K562 (cell line): Measurements from ENCODE around the gene NTRK3. TPM values are rescaled to one million over a fixed set of nuclear protein-coding genes. Genes with fewer than 3 reads are reported as not detected.

Experiments used
- ATAC-seq: fragments of 200-7000 bp; cut with Tn5 transposase; 3 replicates; pipeline ENCODE4 v1.9.1; 2020; ENCODE audit warnings: moderate library complexity
- BruUV-seq: library from RNA; stranded (reverse); fragments of 400-500 nt; replicated peaks from 2 replicates; lab custom pipeline; 2021; lab: Mats Ljungman, UMichigan
- CTCF ChIA-PET: fragments of 300-600 bp; formaldehyde crosslinking; extraction: SDS; loops from one replicate; lab custom pipeline; 2021; ENCODE audit warnings: low intra/inter-chr PET ratio; lab: Yijun Ruan, JAX
- POLR2A ChIA-PET: fragments of 300-600, 350-650 bp; sonication (Branson Sonifier 250); formaldehyde crosslinking; extraction: SDS; loops from one replicate; lab custom pipeline; 2021; ENCODE audit warnings: antibody characterized with exemption, inconsistent platforms; lab: Yijun Ruan, JAX
- DNase-seq, 4 experiments: peaks; one replicate each; pipeline versions ENCODE4 v3.0.0 to v3.0.0-alpha.2; 2011 to 2018; ENCODE audit warnings: low spot score in 3 of 4, mixed read lengths in 3 of 4; ENCODE audit errors: extremely low read depth in 1 of 4
- FAIRE-seq: peaks from 2 replicates; lab custom pipeline; 2011; peaks lifted over from hg19 to GRCh38; lab: Jason Lieb, UNC
- H2AFZ ChIP-seq: 2 replicates; pipeline ENCODE4 v1.6.0; 2011; ENCODE audit warnings: low read depth, low read length, control low read depth, inconsistent platforms
- H3K27ac ChIP-seq: fragments of 200-600 bp; 3 replicates; pipeline ENCODE4 v1.8.0; 2011; ENCODE audit warnings: low read depth, mild to moderate bottlenecking, control low read depth, inconsistent platforms, low read length, moderate library complexity, mixed read lengths; ENCODE audit errors: extremely low read depth
- H3K27me3 ChIP-seq, 2 experiments: fragments of 300-600 bp in 1 of 2; 2 replicates in 1 of 2; 3 replicates in 1 of 2; pipeline versions ENCODE4 v1.6.0 to v1.8.0; 2011; ENCODE audit warnings: inconsistent platforms in 2 of 2, low read length in 2 of 2, mild to moderate bottlenecking in 1 of 2, mixed read lengths in 1 of 2, moderate library complexity in 1 of 2; ENCODE audit not compliant: control insufficient read depth in 2 of 2, insufficient read depth in 2 of 2
- H3K36me3 ChIP-seq: fragments of 300-600 bp; 3 replicates; pipeline ENCODE4 v1.8.0; 2011; ENCODE audit warnings: mild to moderate bottlenecking, low read length, inconsistent platforms; ENCODE audit not compliant: control insufficient read depth, insufficient read depth
- H3K4me1 ChIP-seq, 2 experiments: fragments of 200-600 bp in 1 of 2; replicated peaks in 1 of 2; 2 replicates in 1 of 2; 3 replicates in 1 of 2; pipeline versions ENCODE4 v1.5.1 to v1.8.0; 2011; ENCODE audit warnings: inconsistent platforms in 2 of 2, low read length in 2 of 2, mild to moderate bottlenecking in 1 of 2, mixed read lengths in 1 of 2, moderate library complexity in 1 of 2; ENCODE audit not compliant: control insufficient read depth in 2 of 2, insufficient read depth in 2 of 2
- H3K4me2 ChIP-seq: 2 replicates; pipeline ENCODE4 v1.6.1; 2011; ENCODE audit warnings: low read length, control low read depth, inconsistent platforms, mixed read lengths; ENCODE audit not compliant: insufficient read depth
- H3K4me3 ChIP-seq: fragments of 200-600 bp; sonication (generic), shearing (Covaris generic); 2 replicates; pipeline ENCODE4 v1.5.1; 2016; ENCODE audit warnings: control low read depth, inconsistent platforms
- H3K79me2 ChIP-seq: fragments of 200-600 bp; 3 replicates; pipeline ENCODE4 v1.8.0; 2011; ENCODE audit warnings: low read length, inconsistent platforms; ENCODE audit not compliant: control insufficient read depth, insufficient read depth
- H3K9ac ChIP-seq, 2 experiments: 2 replicates each; pipeline versions ENCODE4 v1.6.0 to v1.6.1; 2011; ENCODE audit warnings: low read depth in 2 of 2, low read length in 2 of 2, control low read depth in 1 of 2, inconsistent platforms in 1 of 2, mild to moderate bottlenecking in 1 of 2, mixed read lengths in 1 of 2; ENCODE audit not compliant: insufficient read depth in 1 of 2
- H3K9me1 ChIP-seq: one replicate; pipeline ENCODE4 v1.6.0; 2011; ENCODE audit warnings: inconsistent platforms, mild to moderate bottlenecking, low read length, moderate library complexity; ENCODE audit not compliant: control insufficient read depth, insufficient read depth
- H3K9me3 ChIP-seq: replicated peaks from 2 replicates; pipeline ENCODE4 v1.5.1; 2011; ENCODE audit warnings: low read depth, low read length, inconsistent platforms; ENCODE audit not compliant: control insufficient read depth, insufficient read depth
- H4K20me1 ChIP-seq: replicated peaks from 2 replicates; pipeline ENCODE4 v1.6.1; 2011; ENCODE audit warnings: low read length, inconsistent platforms, mixed read lengths; ENCODE audit not compliant: control insufficient read depth, insufficient read depth
- ATF7 ChIP-seq: fragments of 450-650 bp; IDR thresholded peaks from 2 replicates; pipeline ENCODE4 v1.7.1; 2014; ENCODE audit warnings: mild to moderate bottlenecking, moderate library complexity
- BHLHE40 ChIP-seq: IDR thresholded peaks from 2 replicates; pipeline ENCODE4 v1.6.1; 2011; ENCODE audit warnings: low read length, improper control_type of control experiment
- BRD9 ChIP-seq: fragments of 450-650 bp; IDR thresholded peaks from 2 replicates; pipeline ENCODE4 v1.6.1; 2018; ENCODE audit warnings: low read depth; ENCODE audit not compliant: partially characterized antibody
- IRF9 ChIP-seq: fragments of 450-650 bp; IDR thresholded peaks from 2 replicates; pipeline ENCODE4 v1.6.1; 2016; ENCODE audit warnings: missing biosample characterization, missing genetic modification characterization
- MCM7 ChIP-seq, 2 experiments: fragments of 450-650 bp; IDR thresholded peaks; 2 replicates each; pipeline ENCODE4 v1.6.1; 2016 to 2018
- MITF ChIP-seq: IDR thresholded peaks from 2 replicates; pipeline ENCODE4 v1.6.1; 2014; ENCODE audit warnings: antibody characterized with exemption
- NFXL1 ChIP-seq: fragments of 450-650 bp; formaldehyde crosslinking; IDR thresholded peaks from 2 replicates; pipeline ENCODE4 v1.4.0; 2021; ENCODE audit warnings: mild to moderate bottlenecking
- PHTF2 ChIP-seq: fragments of 250-450 bp; sonication (Bioruptor Pico); IDR thresholded peaks from 2 replicates; pipeline ENCODE4 v1.5.0; 2021; ENCODE audit warnings: mild to moderate bottlenecking
- RBM14 ChIP-seq: fragments of 200-400 bp; formaldehyde crosslinking; IDR thresholded peaks from 2 replicates; pipeline ENCODE4 v1.6.1; 2018; ENCODE audit warnings: low read depth, mild to moderate bottlenecking, low read length, moderate library complexity, borderline replicate concordance; ENCODE audit not compliant: insufficient read depth
- RREB1 ChIP-seq: fragments of 250-450 bp; sonication (Bioruptor Pico); IDR thresholded peaks from 2 replicates; pipeline ENCODE4 v1.4.0; 2020
- SIN3B ChIP-seq: fragments of 450-650 bp; IDR thresholded peaks from 2 replicates; pipeline ENCODE4 v1.6.1; 2017; ENCODE audit warnings: low read depth, mild to moderate bottlenecking, moderate library complexity
- SNAPC5 ChIP-seq: fragments of 250-450 bp; sonication (Bioruptor Pico); IDR thresholded peaks from 2 replicates; pipeline ENCODE4 v1.8.0; 2021; ENCODE audit warnings: moderate library complexity, mild to moderate bottlenecking, inconsistent platforms
- ZNF124 ChIP-seq: sonication (generic); formaldehyde crosslinking; IDR thresholded peaks from 2 replicates; pipeline ENCODE4 v1.8.1; 2022; ENCODE audit warnings: missing genetic modification reagents
- ZNF165 ChIP-seq: fragments of 250-450 bp; sonication (Bioruptor Pico); IDR thresholded peaks from 2 replicates; pipeline ENCODE4 v1.4.0; 2020; ENCODE audit warnings: borderline replicate concordance
- ZNF184 ChIP-seq: sonication (generic); formaldehyde crosslinking; IDR thresholded peaks from 2 replicates; pipeline ENCODE4 v1.5.0; 2020; ENCODE audit warnings: missing genetic modification reagents
- WGBS: fragments of 100-300 bp; shearing (Covaris generic); methylation state at CpG from one replicate; pipeline ENCODE4 v1.1.6; 2016; ENCODE audit warnings: low coverage, mixed read lengths; ENCODE audit not compliant: insufficient coverage; ENCODE audit errors: missing lambda C conversion rate; 5-methylcytosine and 5-hydroxymethylcytosine counted together
- in situ Hi-C: fragments of 300-500 bp; cut with MboI; formaldehyde crosslinking; loops from 4 replicates; pipeline ENCODE4 v1.15.0; 2018; ENCODE audit warnings: inconsistent platforms, mixed read lengths
- intact Hi-C: fragments of 100-400 bp; cut with micrococcal nuclease; formaldehyde crosslinking; loops from 2 replicates; pipeline ENCODE4 v1.14.2; 2022
- polyA plus RNA-seq, 8 experiments: library from polyadenylated mRNA; depleted of rRNA in 4 of 8; stranded (reverse) in 5 of 8; unstranded in 3 of 8; fragments of >200 nt; fragmentation: Nextera tagmentation in 2 of 8; fragmentation: Illumina TruSeq in 1 of 8; extraction: Ambion mirVana in 2 of 8; extraction: Trizol in 1 of 8; gene quantifications; 2 replicates each; pipeline versions ENCODE4 v1.2.1 to v1.2.3, GENCODE V29; 2011 to 2014; ENCODE audit warnings: inconsistent platforms in 1 of 8, missing spikeins in 1 of 8
- total RNA-seq, 7 experiments: library from RNA; depleted of rRNA in 6 of 7; stranded (reverse); fragments of >200 nt in 6 of 7; fragmentation: Illumina TruSeq in 2 of 7; extraction: Trizol in 2 of 7; gene quantifications; 2 replicates each; pipeline versions ENCODE4 v1.2.1 to v1.2.3, GENCODE V29; 2011 to 2021; ENCODE audit warnings: low replicate concordance in 1 of 7

The NTRK3 gene
- total and polyA plus RNA-seq, 9 of the 15 experiments (the other 6 are each of a cell fraction or from before 2014, with no cell fraction given), result 0.11 to 0.13 TPM; not detected in 7

DNA sequence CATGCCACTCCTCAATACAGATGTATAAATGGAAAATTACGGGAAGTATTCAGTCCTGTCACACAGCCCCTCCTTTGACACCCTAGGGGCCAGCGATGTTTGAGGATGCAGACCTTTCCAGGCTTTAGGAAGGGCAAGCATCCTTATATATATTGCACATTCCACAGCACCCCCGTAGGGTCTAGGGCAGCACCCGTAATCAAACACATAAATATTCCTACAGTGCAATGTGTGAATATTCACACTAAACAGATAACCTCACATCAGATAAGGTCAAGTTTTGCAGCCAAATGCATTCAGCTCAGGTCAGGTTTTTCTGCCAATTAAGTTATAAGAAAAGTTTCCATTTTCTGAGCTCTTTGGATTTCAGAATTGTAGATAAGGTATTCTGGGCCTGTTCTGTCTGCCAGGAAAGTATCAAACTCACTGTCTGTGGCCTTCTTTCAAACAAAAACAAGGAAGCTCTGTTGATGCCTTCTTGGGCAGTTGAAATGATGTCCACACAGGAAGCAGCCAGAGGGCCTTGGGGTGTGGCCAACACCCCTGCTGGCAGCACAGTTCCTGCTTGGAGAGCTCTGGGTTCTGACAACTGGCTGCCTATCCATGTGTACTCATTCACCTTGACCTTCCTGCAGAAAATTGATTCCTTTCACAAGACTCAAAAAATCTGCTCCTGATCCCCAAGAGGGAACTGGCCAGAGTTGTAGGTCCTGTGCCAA is 427.0 kb downstream of the NTRK3 start:
- DNase-seq (no peak), FAIRE-seq (no peak), ATAC-seq (no peak)
- Histone ChIP-seq H4K20me1 (no peaks in the 10 kb centered on the region), H3K36me3 (no peaks in the 10 kb centered on the region), H2AFZ (no peak overlapping the region), H3K4me3 (no peak overlapping the region), H3K4me2 (no peak overlapping the region), H3K9me3 (no peaks in the 10 kb centered on the region), H3K27me3 (no peaks in the 10 kb centered on the region; a peak in 1 of 5 replicates), H3K9me1 (no peaks in the 10 kb centered on the region), H3K4me1 (no peaks in the 10 kb centered on the region), H3K9ac (no peak overlapping the region), H3K79me2 (no peaks in the 10 kb centered on the region), H3K27ac (no peak overlapping the region)
- BruUV-seq, result no TSS peak
- intact Hi-C loops, result no loop called here
- in situ Hi-C loops, result no loop called here
- 4% methylated on average over 4 of the region's 4 CpGs for WGBS
- ChIA-PET POLR2A (no interaction called here), CTCF (no interaction called here)
- TF ChIP-seq RREB1 (no peak), ZNF124 (CRISPR knock-in tag) (no peak), BHLHE40 (no peak), PHTF2 (CRISPR knock-in tag) (no peak), IRF9 (tag) (no peak), ATF7 (no peak), MITF (no peak), MCM7 (IDR thresholded peaks at IDR 0.05) (no peak), BRD9 (no peak), NFXL1 (no peak), ZNF184 (CRISPR knock-in tag) (no peak), SIN3B (no peak), RBM14 (no peak), ZNF165 (CRISPR knock-in tag) (no peak), SNAPC5 (CRISPR knock-in tag) (no peak)
